ENCODE results near the gene CRABP2.

The CRABP2 gene

GRCh38 chr1:156693848-156694689, 11.3 kb downstream of the CRABP2 start:
- DNase-seq, result peak; percentile 27
- in situ Hi-C loops (cut with MboI; ENCODE audit: low pct_unique_long_range_greater_than_20kb, low sequenced_read_pairs), result no loop called here

GRCh38 chr1:156692925-156693847, 12.2 kb downstream of the CRABP2 start:
- in situ Hi-C loops (cut with MboI; ENCODE audit: low pct_unique_long_range_greater_than_20kb, low sequenced_read_pairs), result no loop called here
- DNase-seq, result peak; percentile 55

- no peak for DNase-seq
- in situ Hi-C loops (cut with MboI; ENCODE audit: low pct_unique_long_range_greater_than_20kb, low sequenced_read_pairs), result no loop called here
Observed at GRCh38 chr1:156692441-156692924, 12.9 kb downstream of the CRABP2 start.

GRCh38 chr1:156691665-156692440, 13.5 kb downstream of the CRABP2 start:
- in situ Hi-C loops (cut with MboI; ENCODE audit: low pct_unique_long_range_greater_than_20kb, low sequenced_read_pairs), result no loop called here
- no peak for DNase-seq

GRCh38 chr1:156691191-156691590, 14.2 kb downstream of the CRABP2 start:
- DNase-seq, result no peak
- in situ Hi-C loops (cut with MboI; ENCODE audit: low pct_unique_long_range_greater_than_20kb, low sequenced_read_pairs), result no loop called here

GRCh38 chr1:156690675-156691036, 14.7 kb downstream of the CRABP2 start:
- no peak for DNase-seq
- in situ Hi-C loops (cut with MboI; ENCODE audit: low pct_unique_long_range_greater_than_20kb, low sequenced_read_pairs), result no loop called here

GRCh38 chr1:156689953-156690674, 15.3 kb downstream of the CRABP2 start:
- in situ Hi-C loops (cut with MboI; ENCODE audit: low pct_unique_long_range_greater_than_20kb, low sequenced_read_pairs), result no loop called here
- DNase-seq, result no peak

GRCh38 chr1:156689035-156689952, 16.1 kb downstream of the CRABP2 start:
- in situ Hi-C loops (cut with MboI; ENCODE audit: low pct_unique_long_range_greater_than_20kb, low sequenced_read_pairs), result no loop called here
- DNase-seq, result peak; percentile 88

- peak; percentile 34 for DNase-seq
- in situ Hi-C loops (cut with MboI; ENCODE audit: low pct_unique_long_range_greater_than_20kb, low sequenced_read_pairs), result no loop called here
Observed at GRCh38 chr1:156684227-156684782, 21.1 kb downstream of the CRABP2 start.

- no peak for DNase-seq
- in situ Hi-C loops (cut with MboI; ENCODE audit: low pct_unique_long_range_greater_than_20kb, low sequenced_read_pairs), result no loop called here
Observed at GRCh38 chr1:156682166-156682890, 23.1 kb downstream of the CRABP2 start.

GRCh38 chr1:156681196-156681960, 24.0 kb downstream of the CRABP2 start:
- no peak for DNase-seq
- in situ Hi-C loops (cut with MboI; ENCODE audit: low pct_unique_long_range_greater_than_20kb, low sequenced_read_pairs), result no loop called here

- DNase-seq, result no peak
- in situ Hi-C loops (cut with MboI; ENCODE audit: low pct_unique_long_range_greater_than_20kb, low sequenced_read_pairs), result no loop called here
Observed at GRCh38 chr1:156680056-156680455, 25.3 kb downstream of the CRABP2 start.

GRCh38 chr1:156677616-156678596, 27.5 kb downstream of the CRABP2 start:
- in situ Hi-C loops (cut with MboI; ENCODE audit: low pct_unique_long_range_greater_than_20kb, low sequenced_read_pairs), result no loop called here
- DNase-seq, result peak; percentile 79

- DNase-seq, result peak; percentile 41
- in situ Hi-C loops (cut with MboI; ENCODE audit: low pct_unique_long_range_greater_than_20kb, low sequenced_read_pairs), result no loop called here
Observed at GRCh38 chr1:156676820-156677615, 28.4 kb downstream of the CRABP2 start, which contains the start of gene NES. TSS of gene NES (minus strand) at chr1:156677407. CDS start at chr1:156677264, 143 bp downstream.
